Esophagus muscularis mucosa (tissue), 3 donors: ENCODE measurements around the gene JAKMIP1.

Experiments
- POLR2AphosphoS5 ChIP-seq, 2 donors: sonication (generic); formaldehyde crosslinking; IDR thresholded peaks; one replicate each; pipeline ENCODE4 v1.6.1; 2017; ENCODE audit warnings: antibody characterized with exemption in 2 of 2
- TF ChIP-seq, protein P1 (sequence below), 3 experiments: fragments of 200-600 bp in 2 of 3; fragments of 450-650 bp in 1 of 3; sonication (generic) in 2 of 3; IDR thresholded peaks; one replicate each; pipeline ENCODE4 v1.5.1; 2017 to 2019; ENCODE audit warnings: antibody characterized with exemption in 3 of 3, mild to moderate bottlenecking in 2 of 3, moderate library complexity in 1 of 3

DNA sequence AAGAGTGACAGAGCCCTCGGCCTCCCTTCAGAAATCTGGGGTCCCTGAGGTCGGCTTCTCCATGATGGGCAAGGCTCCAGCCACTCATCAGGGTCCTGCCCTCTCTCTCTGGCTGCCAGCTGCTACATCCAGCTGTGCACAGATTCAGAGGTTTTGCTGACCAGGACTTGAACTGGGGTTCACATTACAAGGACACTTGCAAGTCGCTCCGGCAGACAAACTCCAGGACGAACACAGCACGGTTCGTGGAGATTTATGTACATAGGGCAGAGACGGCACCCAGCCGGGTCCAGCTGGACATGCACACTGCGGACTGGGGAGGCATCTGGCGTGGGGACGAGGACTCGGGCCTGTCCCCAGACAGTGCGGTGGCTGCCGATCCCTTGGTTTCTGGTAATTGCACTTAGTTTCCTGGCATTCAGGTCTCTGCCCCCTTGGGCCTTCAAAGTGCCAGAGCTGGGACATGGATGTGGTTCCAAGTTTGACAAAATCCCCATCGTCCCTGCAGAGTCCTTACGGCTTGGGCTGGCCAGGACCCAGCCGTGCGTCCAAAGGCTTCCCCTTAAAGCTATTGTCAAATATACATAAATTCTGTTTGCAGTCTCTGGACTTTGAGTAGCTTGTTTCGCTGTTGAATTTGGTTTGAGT, 175.9 kb downstream of the JAKMIP1 start:
- TF ChIP-seq, protein P1, sequence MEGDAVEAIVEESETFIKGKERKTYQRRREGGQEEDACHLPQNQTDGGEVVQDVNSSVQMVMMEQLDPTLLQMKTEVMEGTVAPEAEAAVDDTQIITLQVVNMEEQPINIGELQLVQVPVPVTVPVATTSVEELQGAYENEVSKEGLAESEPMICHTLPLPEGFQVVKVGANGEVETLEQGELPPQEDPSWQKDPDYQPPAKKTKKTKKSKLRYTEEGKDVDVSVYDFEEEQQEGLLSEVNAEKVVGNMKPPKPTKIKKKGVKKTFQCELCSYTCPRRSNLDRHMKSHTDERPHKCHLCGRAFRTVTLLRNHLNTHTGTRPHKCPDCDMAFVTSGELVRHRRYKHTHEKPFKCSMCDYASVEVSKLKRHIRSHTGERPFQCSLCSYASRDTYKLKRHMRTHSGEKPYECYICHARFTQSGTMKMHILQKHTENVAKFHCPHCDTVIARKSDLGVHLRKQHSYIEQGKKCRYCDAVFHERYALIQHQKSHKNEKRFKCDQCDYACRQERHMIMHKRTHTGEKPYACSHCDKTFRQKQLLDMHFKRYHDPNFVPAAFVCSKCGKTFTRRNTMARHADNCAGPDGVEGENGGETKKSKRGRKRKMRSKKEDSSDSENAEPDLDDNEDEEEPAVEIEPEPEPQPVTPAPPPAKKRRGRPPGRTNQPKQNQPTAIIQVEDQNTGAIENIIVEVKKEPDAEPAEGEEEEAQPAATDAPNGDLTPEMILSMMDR (IDR thresholded peaks at IDR 0.05) = no peak
- TF ChIP-seq POLR2AphosphoS5 (IDR thresholded peaks at IDR 0.05) = no peak
